GM19372 (cell line): ENCODE data around the gene PTPRJ.
"Not testable (repeated sequence)": the region's sequence is repeated elsewhere in the genome, so short reads cannot be mapped to it uniquely, and the experiment has no call there.

ENCODE experiments used
- ATAC-seq: cut with Tn5 transposase; IDR thresholded peaks from one replicate; pipeline ENCODE4 v1.9.1; 2021; ENCODE audit warnings: mild to moderate bottlenecking, low read depth, moderate library complexity; ENCODE audit not compliant: unreplicated experiment

Gene PTPRJ

GRCh38 chr11:48172818-48173609 lies 192.7 kb downstream of the PTPRJ start:
- ATAC-seq = peak; percentile 76

- ATAC-seq = no peak
Observed at GRCh38 chr11:48177661-48178060, 197.3 kb downstream of the PTPRJ start.

GRCh38 chr11:48180627-48181026 lies 200.3 kb downstream of the PTPRJ start:
- ATAC-seq = no peak

DNA sequence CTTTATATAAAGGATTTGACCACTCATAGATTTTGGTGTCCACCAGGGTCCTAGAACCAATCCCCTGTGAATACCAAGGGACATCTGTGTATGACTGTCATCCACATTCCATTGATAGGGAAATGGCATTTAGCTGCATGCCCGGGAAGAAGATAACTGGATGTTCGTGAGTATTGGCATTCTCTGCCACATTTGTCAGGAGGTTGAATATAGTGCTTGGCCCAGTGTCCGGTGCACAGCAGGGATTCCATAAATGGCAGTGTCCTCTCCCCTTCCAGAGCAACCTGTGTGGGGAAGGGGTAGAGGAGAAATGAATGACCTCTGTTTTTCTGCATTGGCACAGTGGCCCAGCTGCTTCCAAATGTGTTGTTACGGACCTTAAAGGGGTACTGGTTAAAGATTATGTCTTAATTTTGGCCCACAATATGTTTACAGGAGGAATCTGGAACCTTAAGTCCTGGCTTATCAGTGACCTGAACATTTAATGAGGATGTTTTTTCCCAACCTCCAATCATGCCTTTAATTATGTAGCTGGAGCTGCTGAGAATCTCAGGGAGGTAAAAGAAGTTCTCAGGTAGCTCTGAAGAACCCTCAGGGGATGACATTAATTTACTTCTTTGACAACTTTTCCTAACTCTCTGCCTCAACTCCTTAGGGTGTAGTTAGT lies 202.6 kb downstream of the PTPRJ start:
- no peak for ATAC-seq

- ATAC-seq = no peak
Observed at GRCh38 chr11:48184452-48184851, 204.1 kb downstream of the PTPRJ start.

DNA sequence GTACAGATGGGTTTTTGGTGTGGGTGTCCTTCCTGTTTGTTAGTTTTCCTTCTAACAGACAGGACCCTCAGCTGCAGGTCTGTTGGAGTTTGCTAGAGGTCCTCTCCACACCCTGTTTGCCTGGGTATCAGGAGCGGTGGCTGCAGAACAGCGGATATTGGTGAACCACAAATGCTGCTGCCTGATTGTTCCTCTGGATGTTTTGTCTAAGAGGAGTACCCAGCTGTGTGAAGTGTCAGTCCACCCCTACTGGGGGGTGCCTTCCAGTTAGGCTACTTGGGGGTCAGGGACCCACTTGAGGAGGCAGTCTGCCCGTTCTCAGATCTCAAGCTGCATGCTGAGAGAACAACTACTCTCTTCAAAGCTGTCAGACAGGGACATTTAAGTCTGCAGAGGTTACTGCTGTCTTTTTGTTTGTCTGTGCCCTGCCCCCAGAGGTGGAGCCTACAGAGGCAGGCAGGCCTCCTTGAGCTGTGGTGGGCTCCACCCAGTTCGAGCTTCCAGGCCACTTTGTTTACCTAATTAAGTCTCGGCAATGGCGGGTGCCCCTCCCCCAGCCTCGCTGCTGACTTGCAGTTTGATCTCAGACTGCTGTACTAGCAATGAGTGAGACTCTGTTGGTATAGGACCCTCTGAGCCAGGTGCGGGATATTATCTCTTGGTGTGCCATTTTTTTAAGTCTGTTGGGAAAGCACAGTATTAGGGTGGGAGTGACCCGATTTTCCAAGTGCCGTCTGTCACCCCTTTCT lies 210.7 kb downstream of the PTPRJ start:
- not testable (repeated sequence) for ATAC-seq

DNA sequence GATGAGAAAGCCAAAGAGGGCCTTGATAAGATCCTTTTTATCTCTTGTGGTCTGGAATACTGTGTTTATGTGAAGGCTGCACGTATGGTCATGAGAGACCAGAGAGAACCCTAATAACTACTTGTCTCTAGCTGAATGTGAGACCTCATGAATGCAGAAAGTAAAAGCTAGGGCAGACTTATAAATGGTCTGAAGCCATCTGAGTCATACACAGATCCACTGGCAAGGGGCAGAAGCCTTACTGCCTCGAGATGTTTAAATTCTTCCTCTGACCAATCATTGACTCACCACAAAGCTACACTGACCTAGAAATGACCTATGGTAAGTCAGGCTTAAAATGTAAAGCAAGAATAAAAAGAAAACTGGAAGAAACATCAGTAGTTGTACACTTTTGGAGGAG lies 213.5 kb downstream of the PTPRJ start:
- ATAC-seq = no peak

GRCh38 chr11:48207881-48208280 lies 227.5 kb downstream of the PTPRJ start:
- no peak for ATAC-seq

DNA sequence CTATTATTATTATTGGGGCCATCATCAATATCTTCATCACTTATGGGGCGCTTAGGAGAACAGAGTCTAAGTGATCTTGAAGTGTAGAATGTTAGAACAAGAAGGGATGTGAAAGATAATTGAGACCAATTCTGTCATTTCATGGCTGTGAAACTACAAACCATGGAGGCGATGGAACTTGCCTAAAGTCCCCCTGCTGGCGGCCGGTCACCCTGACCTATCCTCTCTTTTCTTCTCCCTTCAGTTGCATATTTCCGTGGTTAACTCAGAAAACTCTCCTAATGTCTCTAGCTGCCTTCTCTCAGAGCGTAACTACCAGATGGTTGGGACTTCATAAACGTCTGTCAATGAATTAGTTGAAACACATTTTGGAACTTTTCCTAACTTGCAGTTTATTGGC lies 229.7 kb downstream of the PTPRJ start:
- ATAC-seq = no peak

- no peak for ATAC-seq
Observed at GRCh38 chr11:48216510-48216909, 236.2 kb downstream of the PTPRJ start, which contains the start of gene OR4B1. Gene OR4B1 (plus strand): TSS chr11:48216810. CDS start chr11:48216810, 0 bp downstream.
